Endodermal cell (in vitro differentiated cells): ENCODE measurements around the gene MYLIP. TPM values are rescaled to one million over a fixed set of nuclear protein-coding genes. Genes with fewer than 3 reads are reported as not detected.

Experiments
- DNase-seq: peaks from one replicate; pipeline ENCODE4 v3.0.0-alpha.2; 2017
- H3K27ac ChIP-seq: 2 replicates; pipeline ENCODE4 v1.5.1; 2013; ENCODE audit warnings: mild to moderate bottlenecking, low read depth, low read length, moderate library complexity
- H3K27me3 ChIP-seq: 2 replicates; pipeline ENCODE4 v1.6.1; 2013; ENCODE audit warnings: mild to moderate bottlenecking, low read length, moderate library complexity; ENCODE audit not compliant: insufficient read depth, control insufficient read depth, poor library complexity, severe bottlenecking
- H3K36me3 ChIP-seq: 2 replicates; pipeline ENCODE4 v1.7.0; 2013; ENCODE audit warnings: mild to moderate bottlenecking, low read length, moderate library complexity; ENCODE audit not compliant: control insufficient read depth, insufficient read depth
- H3K4me1 ChIP-seq: one replicate; pipeline ENCODE4 v1.7.0; 2013; ENCODE audit warnings: low read length; ENCODE audit not compliant: control insufficient read depth, insufficient read depth
- H3K4me3 ChIP-seq: 2 replicates; pipeline ENCODE4 v1.5.1; 2013; ENCODE audit warnings: mild to moderate bottlenecking, low read length, moderate library complexity
- H3K9ac ChIP-seq: 2 replicates; pipeline ENCODE4 v1.6.1; 2013; ENCODE audit warnings: mild to moderate bottlenecking, low read length, moderate library complexity; ENCODE audit not compliant: poor library complexity, severe bottlenecking; ENCODE audit errors: extremely low read depth
- H3K9me3 ChIP-seq: 2 replicates; pipeline ENCODE4 v1.6.1; 2013; ENCODE audit warnings: mild to moderate bottlenecking, low read length, moderate library complexity; ENCODE audit not compliant: control insufficient read depth
- H3K27ac Mint-ChIP-seq: 2 replicates; pipeline ENCODE4 v1.8.0; 2020; ENCODE audit warnings: mixed read lengths
- H3K27me3 Mint-ChIP-seq: 2 replicates; pipeline ENCODE4 v1.8.0; 2021; ENCODE audit warnings: mild to moderate bottlenecking, mixed read lengths; ENCODE audit not compliant: insufficient read depth
- H3K36me3 Mint-ChIP-seq: 2 replicates; pipeline ENCODE4 v1.8.0; 2020; ENCODE audit warnings: low read depth, mixed read lengths
- H3K4me1 Mint-ChIP-seq: 2 replicates; pipeline ENCODE4 v1.8.0; 2020; ENCODE audit warnings: mixed read lengths
- H3K4me3 Mint-ChIP-seq: 2 replicates; pipeline ENCODE4 v1.8.0; 2020; ENCODE audit warnings: mild to moderate bottlenecking, moderate library complexity, mixed read lengths
- H3K9me3 Mint-ChIP-seq: 2 replicates; pipeline ENCODE4 v1.8.0; 2020; ENCODE audit warnings: mild to moderate bottlenecking, mixed read lengths
- whole genome bisulfite sequencing, 2 experiments: methylation state at CpG; one replicate each; pipeline versions ENCODE4 v1.1.5 to v1.1.7; 2013; ENCODE audit warnings: missing lambda C conversion rate in 2 of 2, mixed read lengths in 1 of 2; ENCODE audit not compliant: insufficient coverage in 1 of 2, insufficient read length in 1 of 2; 5-methylcytosine and 5-hydroxymethylcytosine counted together
- total RNA-seq, 2 donors: library from RNA; stranded (reverse); fragmentation: NEBNext Ultra II Directional in 1 of 2; extraction: Animal tissue kit (Norgen Biotek cat#: 25700) in 1 of 2; gene quantifications; 2 replicates in 1 of 2; 3 replicates in 1 of 2; pipeline ENCODE4 v1.2.1, GENCODE V29; 2021
- TF ChIP-seq, protein P1 (sequence below): fragments of 200-600 bp; sonication (generic); conservative IDR thresholded peaks from 2 replicates; pipeline ENCODE4 v1.5.0; 2021; ENCODE audit warnings: antibody characterized with exemption, mild to moderate bottlenecking

Gene MYLIP
- total RNA-seq, 2 donors from 2014 or later: 25.8 to 30.2 TPM

DNA sequence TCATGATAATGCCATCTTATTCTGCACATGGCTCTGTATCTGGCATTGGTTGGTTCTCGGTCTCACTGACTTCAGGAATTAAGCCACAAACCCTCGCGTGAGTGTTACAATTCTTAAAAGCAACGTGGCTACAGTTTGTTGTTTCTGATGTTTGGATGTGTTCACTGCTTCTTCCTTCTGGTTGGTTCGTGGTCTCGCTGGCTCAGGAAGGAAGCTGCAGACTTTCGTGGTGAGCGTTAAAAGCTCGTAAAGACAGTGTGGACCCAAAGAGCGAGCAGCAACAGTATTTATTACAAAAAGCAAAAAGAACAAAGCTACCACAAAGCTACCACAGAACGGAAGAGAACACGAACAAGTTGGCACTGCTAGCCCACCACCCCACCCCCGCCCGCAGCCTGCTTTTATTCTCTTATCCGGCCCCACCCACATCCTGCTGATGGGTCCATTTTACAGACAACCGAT is 51.1 kb downstream of the MYLIP start:
- DNase-seq: no peak
- H3K9me3 Mint-ChIP-seq: peaks cover 8% of the 10 kb centered on the region
- H3K27ac ChIP-seq: no peak overlapping the region
- no peak overlapping the region for H3K9ac ChIP-seq
- H3K9me3 ChIP-seq: no peaks in the 10 kb centered on the region
- TF ChIP-seq, protein P1, sequence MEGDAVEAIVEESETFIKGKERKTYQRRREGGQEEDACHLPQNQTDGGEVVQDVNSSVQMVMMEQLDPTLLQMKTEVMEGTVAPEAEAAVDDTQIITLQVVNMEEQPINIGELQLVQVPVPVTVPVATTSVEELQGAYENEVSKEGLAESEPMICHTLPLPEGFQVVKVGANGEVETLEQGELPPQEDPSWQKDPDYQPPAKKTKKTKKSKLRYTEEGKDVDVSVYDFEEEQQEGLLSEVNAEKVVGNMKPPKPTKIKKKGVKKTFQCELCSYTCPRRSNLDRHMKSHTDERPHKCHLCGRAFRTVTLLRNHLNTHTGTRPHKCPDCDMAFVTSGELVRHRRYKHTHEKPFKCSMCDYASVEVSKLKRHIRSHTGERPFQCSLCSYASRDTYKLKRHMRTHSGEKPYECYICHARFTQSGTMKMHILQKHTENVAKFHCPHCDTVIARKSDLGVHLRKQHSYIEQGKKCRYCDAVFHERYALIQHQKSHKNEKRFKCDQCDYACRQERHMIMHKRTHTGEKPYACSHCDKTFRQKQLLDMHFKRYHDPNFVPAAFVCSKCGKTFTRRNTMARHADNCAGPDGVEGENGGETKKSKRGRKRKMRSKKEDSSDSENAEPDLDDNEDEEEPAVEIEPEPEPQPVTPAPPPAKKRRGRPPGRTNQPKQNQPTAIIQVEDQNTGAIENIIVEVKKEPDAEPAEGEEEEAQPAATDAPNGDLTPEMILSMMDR: no peak
- H3K4me3 ChIP-seq: no peak overlapping the region
- 95 to 98% methylated on average over 6 to 15 of the region's 16 CpGs for WGBS, 2 experiments
- no peaks in the 10 kb centered on the region for H3K27me3 ChIP-seq
- peaks cover 2% of the 10 kb centered on the region for H3K36me3 Mint-ChIP-seq
- no peak overlapping the region for H3K4me3 Mint-ChIP-seq
- peaks cover 6% of the 10 kb centered on the region for H3K4me1 ChIP-seq
- peaks cover 26% of the 10 kb centered on the region for H3K4me1 Mint-ChIP-seq
- H3K36me3 ChIP-seq: no peaks in the 10 kb centered on the region
- H3K27ac Mint-ChIP-seq: no peak overlapping the region
- peaks cover 3% of the 10 kb centered on the region for H3K27me3 Mint-ChIP-seq

GRCh38 chr6:16180696-16181438 is 52.0 kb downstream of the MYLIP start:
- Histone ChIP-seq H3K4me3 (no peak overlapping the region), H3K4me1 (no peaks in the 10 kb centered on the region), H3K9me3 (no peaks in the 10 kb centered on the region), H3K27me3 (no peaks in the 10 kb centered on the region), H3K36me3 (no peaks in the 10 kb centered on the region), H3K27ac (no peak overlapping the region), H3K9ac (no peak overlapping the region)
- Mint-ChIP-seq H3K4me1 (peaks cover 19% of the 10 kb centered on the region), H3K27me3 (peaks cover 3% of the 10 kb centered on the region), H3K9me3 (peaks cover 8% of the 10 kb centered on the region), H3K27ac (no peak overlapping the region), H3K36me3 (peaks cover 2% of the 10 kb centered on the region), H3K4me3 (no peak overlapping the region)
- DNase-seq: no peak
- TF ChIP-seq, protein P1: no peak
- WGBS, 2 experiments: 96 to 97% methylated on average over 9 to 45 of the region's 45 CpGs

GRCh38 chr6:16181439-16182297 is 52.8 kb downstream of the MYLIP start:
- no peak for DNase-seq
- TF ChIP-seq, protein P1: no peak
- Mint-ChIP-seq H3K36me3 (peaks cover 2% of the 10 kb centered on the region), H3K4me3 (no peak overlapping the region), H3K9me3 (peaks cover 8% of the 10 kb centered on the region), H3K27ac (no peak overlapping the region), H3K4me1 (peaks cover 19% of the 10 kb centered on the region), H3K27me3 (peaks cover under 1% of the 10 kb centered on the region)
- Histone ChIP-seq H3K27ac (no peak overlapping the region), H3K9me3 (no peaks in the 10 kb centered on the region), H3K9ac (no peak overlapping the region), H3K4me3 (no peak overlapping the region), H3K4me1 (no peaks in the 10 kb centered on the region), H3K36me3 (no peaks in the 10 kb centered on the region), H3K27me3 (no peaks in the 10 kb centered on the region)
- 92 to 96% methylated on average over 9 to 14 of the region's 14 CpGs for WGBS, 2 experiments
